Measurements from ENCODE around the gene TNKS1BP1. TPM values are rescaled to one million over a fixed set of nuclear protein-coding genes. Genes with fewer than 3 reads are reported as not detected.
A peak's percentile ranks its signal among the peaks of the same experiment; 100 is the strongest.

TNKS1BP1 gene
- total RNA-seq, 4 donors from 2014 or later = 98.5 to 165 (median 125) TPM

GRCh38 chr11:57312511-57313021 lies 12.2 kb downstream of the TNKS1BP1 start:
- H3K4me3 ChIP-seq = no peak overlapping the region
- H3K4me1 ChIP-seq = peaks cover 72 to 75% of the 10 kb centered on the region in 2 donors
- no peaks in the 10 kb centered on the region for H3K27me3 ChIP-seq
- DNase-seq = peak in 1 of 2 donors; percentile 64
- no peak for ATAC-seq
- TF ChIP-seq, protein P1, sequence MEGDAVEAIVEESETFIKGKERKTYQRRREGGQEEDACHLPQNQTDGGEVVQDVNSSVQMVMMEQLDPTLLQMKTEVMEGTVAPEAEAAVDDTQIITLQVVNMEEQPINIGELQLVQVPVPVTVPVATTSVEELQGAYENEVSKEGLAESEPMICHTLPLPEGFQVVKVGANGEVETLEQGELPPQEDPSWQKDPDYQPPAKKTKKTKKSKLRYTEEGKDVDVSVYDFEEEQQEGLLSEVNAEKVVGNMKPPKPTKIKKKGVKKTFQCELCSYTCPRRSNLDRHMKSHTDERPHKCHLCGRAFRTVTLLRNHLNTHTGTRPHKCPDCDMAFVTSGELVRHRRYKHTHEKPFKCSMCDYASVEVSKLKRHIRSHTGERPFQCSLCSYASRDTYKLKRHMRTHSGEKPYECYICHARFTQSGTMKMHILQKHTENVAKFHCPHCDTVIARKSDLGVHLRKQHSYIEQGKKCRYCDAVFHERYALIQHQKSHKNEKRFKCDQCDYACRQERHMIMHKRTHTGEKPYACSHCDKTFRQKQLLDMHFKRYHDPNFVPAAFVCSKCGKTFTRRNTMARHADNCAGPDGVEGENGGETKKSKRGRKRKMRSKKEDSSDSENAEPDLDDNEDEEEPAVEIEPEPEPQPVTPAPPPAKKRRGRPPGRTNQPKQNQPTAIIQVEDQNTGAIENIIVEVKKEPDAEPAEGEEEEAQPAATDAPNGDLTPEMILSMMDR (IDR thresholded peaks at IDR 0.05 in 4 of 5, conservative IDR thresholded peaks at IDR 0.05 in 1 of 5) = no peak
- no peak for TF ChIP-seq POLR2A (IDR thresholded peaks at IDR 0.05)
- in situ Hi-C loops (cut with MboI; ENCODE audit: low sequenced_read_pairs in 4 of 4) (no loop called here), intact Hi-C loops (cut with DNase I; ENCODE audit: low total_unique reads) (no loop called here)
- H3K36me3 ChIP-seq = peaks cover 0 to 63% of the 10 kb centered on the region in 2 donors
- no peaks in the 10 kb centered on the region for H3K9me3 ChIP-seq
- H3K27ac ChIP-seq = peak overlapping the region; percentile 92 to 99 (median 98)

DNA sequence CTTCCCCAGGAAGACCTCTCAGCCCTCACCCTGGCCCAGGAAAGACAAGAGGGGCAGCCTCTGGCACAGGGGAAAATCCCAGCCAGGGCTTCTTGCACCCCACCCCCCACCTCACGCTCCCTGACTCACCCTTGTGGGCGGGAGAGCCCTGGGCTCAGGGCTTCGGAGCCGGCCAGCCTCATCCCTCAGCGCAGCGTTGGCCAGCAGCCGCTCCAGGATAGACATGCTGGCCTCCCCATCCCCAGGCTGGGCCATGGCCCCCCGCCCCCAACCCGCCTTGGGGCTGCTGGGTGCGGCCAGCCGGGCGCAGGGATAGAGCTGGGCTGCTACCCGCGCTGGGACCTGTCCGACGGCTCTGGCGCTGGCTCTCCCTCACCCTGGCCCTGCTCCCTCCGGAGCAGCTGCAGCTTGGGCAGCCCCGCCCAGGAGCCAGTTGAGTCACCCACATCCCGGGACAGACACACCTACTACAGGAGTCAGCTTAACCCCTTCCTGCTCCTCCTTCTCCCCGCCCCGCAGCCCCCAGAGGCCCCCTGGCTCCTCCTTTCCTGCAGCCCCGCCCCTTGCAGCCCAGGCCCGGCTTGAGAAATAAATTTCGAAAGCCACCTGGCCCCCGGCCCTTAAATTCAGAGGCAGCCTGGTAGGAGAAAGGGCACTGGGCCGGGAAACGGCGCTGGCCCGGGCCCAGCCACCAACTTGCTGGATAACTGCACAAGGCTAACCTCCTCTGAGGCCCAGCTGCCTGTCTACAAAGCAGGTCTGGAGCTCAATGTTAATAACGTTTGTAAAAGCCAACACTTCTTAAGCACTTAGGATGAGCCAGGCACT lies 13.4 kb downstream of the TNKS1BP1 start:
- ATAC-seq (peak; percentile 73 to 75), DNase-seq (peak; percentile 97 to 99)
- no peaks in the 10 kb centered on the region for H3K27me3 ChIP-seq
- peaks cover 70 to 74% of the 10 kb centered on the region in 2 donors for H3K4me1 ChIP-seq
- peak overlapping the region; percentile 92 to 99 (median 98) for H3K27ac ChIP-seq
- TF ChIP-seq, protein P1 (IDR thresholded peaks at IDR 0.05 in 4 of 5, conservative IDR thresholded peaks at IDR 0.05 in 1 of 5) = no peak
- peak; percentile 90 to 92 for TF ChIP-seq POLR2A (IDR thresholded peaks at IDR 0.05)
- in situ Hi-C loops (cut with MboI; ENCODE audit: low sequenced_read_pairs in 4 of 4) (no loop called here), intact Hi-C loops (cut with DNase I; ENCODE audit: low total_unique reads) (loop anchor here (1.0 kb wide), 1 partner anchor 14 kb away; no protein-coding TSS in a partner anchor)
- peak overlapping the region; percentile 52 to 82 (median 66) for H3K4me3 ChIP-seq
- peaks cover 0 to 51% of the 10 kb centered on the region in 2 donors for H3K36me3 ChIP-seq
- no peaks in the 10 kb centered on the region for H3K9me3 ChIP-seq

GRCh38 chr11:57310630-57311086 lies 14.1 kb downstream of the TNKS1BP1 start:
- Histone ChIP-seq H3K27me3 (no peaks in the 10 kb centered on the region), H3K36me3 (peaks cover 0 to 49% of the 10 kb centered on the region in 2 donors), H3K27ac (peak overlapping the region; percentile 92 to 99 (median 98)), H3K4me1 (peaks cover 70 to 74% of the 10 kb centered on the region in 2 donors), H3K9me3 (no peaks in the 10 kb centered on the region), H3K4me3 (peak overlapping the region; percentile 52 to 82 (median 66))
- DNase-seq (peak in 1 of 2 donors; percentile 57), ATAC-seq (peak; percentile 23 to 51)
- intact Hi-C loops (cut with DNase I; ENCODE audit: low total_unique reads) (loop anchor here (1.0 kb wide), 1 partner anchor 15 kb away; no protein-coding TSS in a partner anchor), in situ Hi-C loops (cut with MboI; ENCODE audit: low sequenced_read_pairs in 4 of 4) (no loop called here)
- no peak for TF ChIP-seq POLR2A (IDR thresholded peaks at IDR 0.05)
- TF ChIP-seq, protein P1 (IDR thresholded peaks at IDR 0.05 in 4 of 5, conservative IDR thresholded peaks at IDR 0.05 in 1 of 5) = no peak

GRCh38 chr11:57310091-57310490 lies 14.7 kb downstream of the TNKS1BP1 start:
- peak overlapping the region; percentile 92 to 99 (median 98) for H3K27ac ChIP-seq
- ATAC-seq (no peak), DNase-seq (peak in 1 of 2 donors; percentile 61)
- H3K9me3 ChIP-seq = no peaks in the 10 kb centered on the region
- H3K27me3 ChIP-seq = no peaks in the 10 kb centered on the region
- H3K4me1 ChIP-seq = peaks cover 74% of the 10 kb centered on the region in 2 donors
- H3K4me3 ChIP-seq = peak overlapping the region; percentile 52 to 82 (median 66)
- intact Hi-C loops (cut with DNase I; ENCODE audit: low total_unique reads) = no loop called here
- H3K36me3 ChIP-seq = peaks cover 0 to 53% of the 10 kb centered on the region in 2 donors
- TF ChIP-seq, protein P1 (IDR thresholded peaks at IDR 0.05 in 4 of 5, conservative IDR thresholded peaks at IDR 0.05 in 1 of 5) = no peak
- no peak for TF ChIP-seq POLR2A (IDR thresholded peaks at IDR 0.05)
- in situ Hi-C loops (cut with MboI; ENCODE audit: low sequenced_read_pairs in 4 of 4) = no loop called here

All from gastrocnemius medialis (tissue), 4 donors.